Muscle of arm (tissue), 14 donors: ENCODE measurements around the gene GSTO1. TPM values are rescaled to one million over a fixed set of nuclear protein-coding genes. Genes with fewer than 3 reads are reported as not detected.
"Not testable (repeated sequence)": the region's sequence is repeated elsewhere in the genome, so short reads cannot be mapped to it uniquely, and the experiment has no call there.

Source experiments
- DNase-seq: peaks from one replicate; pipeline ENCODE4 v3.0.0-alpha.2; 2013
- long read RNA-seq, 11 donors: transcript quantifications; one replicate each; lab custom pipeline, GENCODE V29; 2026
- polyA plus RNA-seq, 12 donors: library from polyadenylated mRNA; unstranded; fragments of 120-200 nt; gene quantifications; one replicate each; pipeline ENCODE4 v1.2.1, GENCODE V29; 2013; ENCODE audit not compliant: insufficient read length in 12 of 12

GSTO1 gene
- polyA plus RNA-seq: 10 to 100 TPM in 11 of 12 donors, not detected in 1; 33.0 to 62.2 (median 39.8) TPM
- long read RNA-seq, donor 1, transcript GSTO1-202 (6 exons, 972 nt): major isoform, 99 of 160 reads
- long read RNA-seq, donor 1, transcript GSTO1-204 (5 exons, 829 nt): minor isoform, 20 of 160 reads
- long read RNA-seq, donor 1, partial matches to known transcripts: 28 of 160 reads
- long read RNA-seq, donor 1, other reads (novel, unspliced or antisense): 11 of 160 reads
- long read RNA-seq, donor 2, transcript GSTO1-202 (6 exons, 972 nt): major isoform, 30 of 35 reads
- long read RNA-seq, donor 2, partial matches to known transcripts: 0 of 35 reads
- long read RNA-seq, donor 2, other reads (novel, unspliced or antisense): 0 of 35 reads
- long read RNA-seq, donor 3, transcript GSTO1-202 (6 exons, 972 nt): major isoform, 12 of 16 reads
- long read RNA-seq, donor 3, partial matches to known transcripts: 0 of 16 reads
- long read RNA-seq, donor 3, other reads (novel, unspliced or antisense): 0 of 16 reads
- long read RNA-seq, donor 4, transcript GSTO1-202 (6 exons, 972 nt): major isoform, 6 of 8 reads
- long read RNA-seq, donor 4, partial matches to known transcripts: 0 of 8 reads
- long read RNA-seq, donor 4, other reads (novel, unspliced or antisense): 0 of 8 reads
- long read RNA-seq, donor 5: 0 reads
- long read RNA-seq, donor 6, transcript GSTO1-204 (5 exons, 829 nt): minor isoform, 9 of 27 reads
- long read RNA-seq, donor 6, transcript GSTO1-202 (6 exons, 972 nt): major isoform, 16 of 27 reads
- long read RNA-seq, donor 6, partial matches to known transcripts: 0 of 27 reads
- long read RNA-seq, donor 6, other reads (novel, unspliced or antisense): 0 of 27 reads
- long read RNA-seq, donor 7, transcript GSTO1-202 (6 exons, 972 nt): major isoform, 13 of 15 reads
- long read RNA-seq, donor 7, partial matches to known transcripts: 0 of 15 reads
- long read RNA-seq, donor 7, other reads (novel, unspliced or antisense): 0 of 15 reads
- long read RNA-seq, donor 8, transcript GSTO1-202 (6 exons, 972 nt): major isoform, 27 of 29 reads
- long read RNA-seq, donor 8, partial matches to known transcripts: 0 of 29 reads
- long read RNA-seq, donor 8, other reads (novel, unspliced or antisense): 0 of 29 reads
- long read RNA-seq, donor 9, transcript GSTO1-204 (5 exons, 829 nt): minor isoform, 5 of 25 reads
- long read RNA-seq, donor 9, transcript GSTO1-202 (6 exons, 972 nt): major isoform, 20 of 25 reads
- long read RNA-seq, donor 9, partial matches to known transcripts: 0 of 25 reads
- long read RNA-seq, donor 9, other reads (novel, unspliced or antisense): 0 of 25 reads
- long read RNA-seq, donor 10, transcript GSTO1-202 (6 exons, 972 nt): major isoform, 17 of 21 reads
- long read RNA-seq, donor 10, partial matches to known transcripts: 0 of 21 reads
- long read RNA-seq, donor 10, other reads (novel, unspliced or antisense): 0 of 21 reads
- long read RNA-seq, donor 11, transcript GSTO1-202 (6 exons, 972 nt): major isoform, 27 of 31 reads
- long read RNA-seq, donor 11, partial matches to known transcripts: 0 of 31 reads
- long read RNA-seq, donor 11, other reads (novel, unspliced or antisense): 0 of 31 reads

DNA sequence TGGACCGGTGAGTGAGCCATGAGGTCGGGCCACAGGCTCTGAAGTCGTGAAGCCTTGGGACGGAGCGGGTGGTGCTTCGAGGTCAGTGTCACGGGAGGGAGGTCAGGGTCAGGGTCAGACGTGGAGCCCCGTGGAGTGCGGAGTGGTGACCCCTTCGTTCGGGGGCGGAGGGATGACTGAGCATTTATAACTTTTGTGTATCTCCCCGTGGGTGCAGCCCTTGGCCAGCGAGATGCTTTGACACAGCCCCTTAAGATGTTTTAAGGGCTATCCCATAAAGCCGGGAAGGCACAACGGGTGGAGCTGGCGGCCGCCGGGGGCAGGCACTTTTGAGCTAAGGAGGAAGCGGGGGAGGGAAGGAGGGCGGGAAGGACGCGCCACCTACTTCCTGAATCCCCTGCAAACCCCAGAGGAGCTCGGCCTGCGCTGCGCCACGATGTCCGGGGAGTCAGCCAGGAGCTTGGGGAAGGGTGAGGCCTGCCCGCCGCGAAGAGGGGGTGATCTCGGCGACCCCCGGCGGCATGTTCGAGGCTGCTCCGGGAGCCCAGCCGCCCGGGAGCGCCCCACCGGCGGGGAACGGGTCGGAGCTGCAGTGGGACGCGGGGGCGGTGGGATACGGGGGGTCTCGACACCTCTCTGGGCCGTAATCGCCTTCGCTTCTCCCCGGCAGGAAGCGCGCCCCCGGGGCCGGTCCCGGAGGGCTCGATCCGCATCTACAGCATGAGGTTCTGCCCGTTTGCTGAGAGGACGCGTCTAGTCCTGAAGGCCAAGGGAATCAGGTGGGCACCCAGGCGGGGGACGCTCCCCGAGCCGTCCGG lies at the start of gene GSTO1:
Gene GSTO1, plus strand, starts transcription at position 400 of the 818 bp plus-strand sequence. Its CDS starts 37 bp downstream, at position 437.
- DNase-seq: peak; percentile 66

DNA sequence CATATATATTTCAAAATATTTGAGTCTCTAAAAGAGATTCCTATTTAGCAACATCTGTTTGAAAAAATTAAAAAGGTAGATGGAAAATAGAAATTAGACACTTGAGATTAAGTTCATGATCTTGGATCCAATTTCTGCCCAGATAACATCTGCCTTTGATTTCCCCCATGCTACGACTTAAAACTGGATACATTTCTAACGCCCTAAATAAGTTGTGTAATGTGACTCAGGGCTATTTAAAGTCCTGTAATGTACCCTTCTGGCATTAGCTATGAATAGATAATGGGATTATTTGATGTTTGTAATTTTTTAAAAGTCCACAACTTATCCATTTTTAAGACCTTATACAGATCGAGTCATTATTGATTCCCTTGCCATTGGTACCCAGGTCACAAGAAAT lies 46.0 kb upstream of the GSTO1 start:
- DNase-seq: no peak

DNA sequence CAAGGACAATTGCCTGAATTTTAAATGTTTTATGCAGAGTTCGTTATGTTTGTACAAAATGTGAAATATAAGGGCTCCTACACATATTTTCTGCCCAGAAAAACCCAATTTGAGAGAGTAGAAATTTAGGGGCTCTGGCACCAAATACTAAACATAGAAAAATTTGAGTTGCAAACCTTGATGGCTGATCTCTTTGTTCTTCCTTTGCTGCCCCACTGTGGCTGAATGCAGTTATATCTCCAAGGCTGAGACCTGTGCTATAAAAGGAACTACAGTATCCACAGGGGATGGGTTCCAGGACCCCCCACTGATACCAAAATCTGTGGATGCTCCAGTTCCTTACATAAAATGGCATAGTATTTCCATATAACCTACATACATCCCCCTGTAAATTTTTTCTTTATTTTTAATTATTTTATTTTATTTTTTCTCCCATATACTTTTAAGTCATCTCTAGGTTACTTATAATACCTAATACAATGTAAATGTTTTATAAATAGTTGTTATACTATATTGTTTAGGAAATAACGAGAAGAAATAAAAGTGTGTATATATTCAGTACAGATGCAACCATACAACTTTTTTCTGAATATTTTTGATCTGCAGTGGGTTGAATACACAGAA lies 45.0 kb upstream of the GSTO1 start:
- DNase-seq: peak; percentile 20

DNA sequence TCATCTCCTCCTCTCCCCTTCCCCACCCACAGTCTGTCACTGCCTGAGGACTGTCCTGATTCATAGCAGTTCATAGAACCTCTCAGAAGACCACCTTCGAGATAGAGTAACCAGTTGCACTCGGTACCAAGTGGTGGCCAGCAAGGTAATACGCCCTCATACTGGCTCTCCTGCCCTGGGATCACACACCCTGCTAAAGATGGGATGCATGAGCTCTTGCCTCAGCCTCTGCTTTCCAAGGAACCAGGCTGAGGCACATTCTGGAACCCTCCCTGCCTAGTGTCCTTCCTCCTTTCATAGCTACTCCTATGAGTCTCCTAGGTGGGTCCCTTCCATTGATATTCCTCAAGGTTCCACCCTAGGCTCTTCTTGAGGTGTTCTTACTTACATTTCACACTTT lies 38.1 kb upstream of the GSTO1 start:
- no peak for DNase-seq

DNA sequence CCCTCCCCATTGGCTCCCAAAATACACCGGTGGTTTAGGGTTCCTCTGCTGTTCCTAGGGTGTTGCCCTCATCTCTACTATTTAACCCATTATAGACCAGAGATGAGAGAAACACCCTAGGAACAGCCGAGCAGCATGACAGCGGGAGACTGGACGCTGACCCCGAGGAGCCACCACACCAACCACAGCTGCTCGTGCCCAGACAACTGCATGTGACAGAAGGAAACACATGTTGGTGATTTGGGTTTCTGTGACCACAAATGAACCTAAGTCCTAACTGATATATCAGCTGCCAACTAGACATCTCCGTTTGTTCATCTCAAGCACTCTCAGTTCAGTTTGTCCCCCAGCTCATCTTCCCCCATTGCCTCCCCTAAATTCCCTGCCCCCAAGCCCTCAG lies 35.9 kb upstream of the GSTO1 start:
- no peak for DNase-seq

DNA sequence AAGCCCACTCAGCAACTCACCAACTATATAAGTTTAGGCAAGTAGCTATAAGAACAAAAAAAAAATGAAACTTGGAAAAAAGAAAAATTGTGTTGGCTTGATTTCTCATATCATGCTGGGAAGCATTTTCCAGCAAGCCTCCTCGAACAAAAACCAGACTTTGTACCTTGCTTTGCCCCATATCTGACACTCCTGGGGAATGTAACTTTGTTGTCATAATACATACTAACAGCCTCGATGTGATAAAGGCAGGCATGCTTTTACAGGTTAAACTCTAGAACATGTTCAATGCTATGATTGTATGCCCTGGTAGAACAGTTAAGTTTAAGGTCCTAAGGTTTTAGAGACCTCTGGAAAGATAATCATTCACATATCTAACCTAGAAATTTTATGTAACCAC lies 34.2 kb upstream of the GSTO1 start:
- no peak for DNase-seq

DNA sequence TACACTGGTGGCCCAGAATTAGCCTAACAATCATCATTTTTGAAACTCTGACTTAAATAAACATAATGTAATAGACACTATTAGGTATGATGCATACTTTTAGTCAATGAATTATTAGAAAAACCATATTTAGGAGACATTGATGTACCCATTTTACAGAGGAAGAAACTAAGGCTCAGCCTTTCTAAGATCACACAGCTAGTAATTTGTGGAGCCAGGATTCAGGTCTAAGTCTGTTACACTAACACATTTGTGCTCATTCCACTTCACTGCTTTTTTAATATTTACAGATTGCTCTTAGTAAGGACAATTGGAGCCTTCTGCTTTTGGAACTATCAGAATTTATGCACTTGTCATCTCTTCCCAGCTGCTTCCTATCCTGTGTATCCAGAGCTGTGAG lies 31.4 kb upstream of the GSTO1 start:
- DNase-seq: no peak

DNA sequence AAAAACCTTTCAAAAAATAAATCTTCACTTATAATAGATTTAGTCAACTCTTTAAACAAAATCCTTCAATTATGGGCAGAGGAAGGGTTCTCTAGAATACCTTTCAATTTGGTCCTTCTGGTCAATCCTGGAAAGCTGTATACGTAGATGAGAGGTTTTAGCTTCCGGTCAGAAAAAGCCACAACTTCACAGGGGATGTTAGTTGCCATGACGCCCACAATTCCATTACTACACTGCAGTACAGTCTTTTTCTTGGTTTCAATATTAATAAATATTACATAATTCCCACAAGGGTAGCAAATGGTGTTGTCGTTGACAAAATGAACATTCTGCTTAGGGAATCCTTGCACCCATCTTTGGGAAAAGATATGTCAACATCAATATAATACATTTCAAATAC lies 24.2 kb upstream of the GSTO1 start:
- DNase-seq: no peak

DNA sequence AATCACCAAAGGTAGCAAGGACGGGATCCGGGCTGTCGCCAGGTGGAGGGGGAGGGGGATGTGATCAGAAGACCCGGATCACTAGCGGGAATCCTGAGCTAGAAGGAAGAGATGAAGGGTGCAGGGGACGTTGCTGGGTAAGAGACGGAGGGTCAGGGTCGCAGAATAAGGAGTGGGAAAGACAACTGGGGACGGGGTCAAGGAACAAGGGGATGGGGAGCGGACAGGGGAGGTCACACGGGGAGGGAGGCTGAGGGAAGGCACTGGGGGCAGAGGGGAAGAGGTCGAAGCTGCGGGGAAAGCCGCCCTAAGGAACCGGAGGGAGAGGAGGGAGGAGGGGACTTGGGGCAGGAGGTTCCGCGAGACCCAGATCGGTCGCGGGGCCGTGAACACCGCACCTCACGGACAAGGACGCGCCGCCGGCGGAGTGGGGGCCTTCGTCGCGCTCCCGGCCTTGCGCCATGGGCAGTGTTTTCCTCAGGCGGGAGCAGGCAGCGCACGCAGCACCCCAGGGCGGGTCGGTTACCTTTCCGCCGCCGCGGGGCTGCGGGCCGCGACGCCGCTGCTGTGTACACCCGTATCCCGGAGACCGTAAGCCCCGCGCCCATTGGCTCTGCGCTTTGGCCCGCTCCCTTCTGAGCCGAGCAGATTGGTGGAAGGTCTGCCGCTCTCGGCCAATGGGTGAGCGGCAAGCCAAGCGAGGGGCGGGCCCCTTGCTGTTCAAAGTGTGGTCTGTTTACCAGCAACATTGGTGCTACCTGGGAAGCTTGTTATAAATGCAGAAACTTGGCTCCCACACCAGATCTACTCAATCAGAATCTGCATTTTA lies 22.7 kb upstream of the GSTO1 start, which contains the start of gene CFAP43:
Gene CFAP43, minus strand, starts transcription at position 581 of the 829 bp plus-strand sequence. Its CDS starts 118 bp downstream, at position 463.
- DNase-seq: peak; percentile 98

DNA sequence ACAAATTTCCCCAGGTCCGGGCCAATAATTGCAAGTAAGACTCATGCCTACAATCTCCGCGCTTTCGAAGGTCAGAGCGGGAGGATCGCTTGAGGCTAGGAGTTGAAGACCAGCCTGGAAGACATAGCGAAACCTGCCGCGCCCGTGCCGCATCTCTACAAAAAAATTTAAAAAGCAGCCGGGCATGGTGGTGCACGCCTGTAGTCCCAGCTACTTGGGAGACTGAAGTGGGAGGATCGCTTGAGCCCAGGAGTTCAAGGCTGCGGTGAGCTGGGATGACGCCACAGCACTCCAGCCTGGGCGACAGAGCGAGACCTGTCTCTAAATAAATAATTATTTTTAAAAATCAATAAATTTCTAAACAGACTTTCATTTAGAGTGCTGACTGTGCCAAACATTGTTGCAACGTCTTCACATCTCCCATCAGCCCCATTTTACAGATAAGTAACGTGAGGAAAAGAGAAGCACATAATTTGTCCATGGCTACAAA lies 22.0 kb upstream of the GSTO1 start:
- DNase-seq: no peak

DNA sequence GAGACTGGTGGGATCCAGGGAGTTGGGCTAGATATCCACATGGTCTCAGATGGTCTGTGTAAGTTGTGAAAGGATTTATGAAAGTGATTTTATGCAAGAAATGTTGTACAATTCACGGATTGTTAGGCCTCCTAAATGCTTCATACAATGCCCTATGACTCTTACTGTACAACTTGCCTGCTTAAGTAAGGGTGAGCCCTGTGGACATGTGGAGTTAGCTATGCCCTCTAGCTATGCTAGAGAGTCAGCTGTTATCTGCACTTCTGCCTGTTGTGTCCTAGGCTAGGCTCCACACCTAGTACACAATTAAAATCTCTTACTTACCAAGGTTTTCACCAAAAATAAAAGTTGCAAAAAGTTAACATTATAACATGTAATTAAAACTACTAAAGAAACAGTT lies 20.9 kb upstream of the GSTO1 start:
- DNase-seq: no peak

DNA sequence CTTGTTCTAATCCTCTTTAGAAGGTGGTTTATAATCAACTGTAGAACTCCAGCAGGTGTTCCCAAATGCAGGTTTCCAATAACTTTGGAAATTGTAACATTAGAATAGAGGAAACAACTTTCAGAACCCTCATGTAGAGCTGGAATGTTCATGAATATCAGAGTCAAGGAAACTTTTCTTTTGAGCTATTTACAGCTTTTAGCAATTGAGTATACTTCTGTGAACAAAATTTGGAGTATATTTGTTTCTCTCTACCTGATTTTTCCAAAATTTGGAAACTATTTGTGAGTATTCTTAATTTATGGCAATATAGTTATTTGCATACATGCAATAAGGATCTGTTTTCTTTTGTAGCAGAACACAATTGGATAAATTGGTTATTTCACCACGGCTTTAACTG lies 19.8 kb upstream of the GSTO1 start:
- DNase-seq: no peak

DNA sequence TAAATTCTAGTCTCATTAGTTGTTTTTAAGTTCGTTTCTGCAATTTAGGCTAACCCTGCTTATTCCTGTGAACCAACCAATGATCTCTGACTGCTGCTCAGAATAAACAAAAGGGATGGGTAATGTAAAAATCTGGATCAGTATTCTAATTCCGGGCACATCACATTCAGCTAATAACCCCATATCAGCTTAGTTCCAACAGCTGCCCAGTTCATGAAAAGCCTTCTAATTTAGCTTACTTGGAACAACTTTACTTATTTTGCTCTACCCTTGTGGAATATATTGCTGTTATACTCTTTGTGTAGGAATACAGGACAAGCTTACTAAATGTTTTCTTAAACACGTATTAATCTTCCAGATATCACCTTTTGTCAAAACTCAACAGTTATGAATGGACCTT lies 18.9 kb upstream of the GSTO1 start:
- no peak for DNase-seq

DNA sequence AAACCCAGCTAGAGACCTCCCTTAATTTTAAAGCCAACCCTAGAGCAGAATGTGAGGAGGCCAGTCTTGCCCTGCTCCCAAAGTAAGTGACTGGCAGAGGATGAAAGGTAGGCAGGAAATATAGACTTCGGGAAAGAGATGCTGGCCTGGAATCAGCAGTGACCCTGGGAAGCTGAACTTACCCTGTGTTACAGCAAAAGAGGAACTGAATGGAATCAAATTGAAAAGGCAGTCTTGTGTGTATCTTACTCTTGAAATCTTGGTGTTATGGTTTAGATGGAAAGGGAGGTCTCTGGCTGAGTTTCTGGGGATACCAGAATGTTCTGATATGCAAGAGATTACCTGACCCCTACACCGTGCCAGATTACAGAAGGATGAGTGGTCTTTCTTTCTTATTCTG lies 14.6 kb upstream of the GSTO1 start:
- DNase-seq: no peak

DNA sequence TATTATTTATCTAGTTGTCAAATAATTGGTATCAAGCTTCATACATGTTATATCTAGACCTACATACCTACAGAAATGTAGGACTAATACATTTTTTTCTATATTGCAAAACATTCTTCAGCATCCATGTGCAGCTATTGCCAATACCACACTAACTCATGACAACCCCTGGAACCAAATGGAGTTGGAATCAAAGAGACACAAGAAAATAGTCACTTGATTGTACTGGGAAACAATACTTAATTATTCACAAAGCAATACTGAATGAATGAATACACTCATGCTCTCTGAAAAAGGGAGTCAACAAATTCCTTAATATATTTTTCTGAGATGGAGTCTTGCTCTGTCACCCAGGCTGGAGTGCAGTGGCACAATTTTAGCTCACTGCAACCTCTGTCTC lies 12.1 kb upstream of the GSTO1 start:
- no peak for DNase-seq

DNA sequence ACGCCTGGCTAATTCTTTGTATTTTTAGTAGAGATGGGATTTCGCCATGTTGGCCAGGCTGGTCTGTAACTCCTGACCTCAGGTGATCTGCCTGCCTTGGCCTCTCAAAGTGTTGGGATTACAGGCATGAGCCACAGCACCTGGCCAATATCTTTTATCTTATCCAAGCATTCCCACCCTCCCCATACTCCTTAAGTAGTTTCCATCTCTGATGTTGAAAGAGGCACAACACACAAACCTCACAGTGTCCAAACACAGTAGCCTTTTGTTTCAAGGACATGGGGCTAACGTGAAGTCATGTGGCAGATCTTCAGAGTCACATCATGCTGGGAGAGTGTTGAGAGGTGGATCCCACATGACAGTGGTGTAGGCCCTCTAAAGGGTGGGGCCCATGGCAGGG lies 11.7 kb upstream of the GSTO1 start:
- not testable (repeated sequence) for DNase-seq

DNA sequence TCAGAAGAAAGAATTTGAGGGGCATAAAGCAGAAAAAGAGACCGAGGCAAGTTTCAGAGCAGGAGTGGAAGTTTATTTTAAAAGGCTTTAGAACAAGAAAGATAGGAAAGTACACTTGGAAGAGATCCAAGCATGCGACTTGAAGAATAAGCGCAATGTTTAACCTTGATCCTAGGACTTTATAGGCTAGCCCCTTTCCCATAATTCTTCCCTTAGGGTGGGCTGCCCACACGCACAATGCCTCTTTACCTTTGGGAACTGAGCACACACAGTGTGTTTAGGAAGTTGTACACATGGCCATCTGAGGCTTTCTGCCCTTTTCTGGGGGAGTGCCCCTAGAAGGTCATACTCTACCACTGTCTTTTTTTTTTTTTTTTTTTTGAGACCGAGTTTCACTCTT lies 11.2 kb upstream of the GSTO1 start:
- no peak for DNase-seq

DNA sequence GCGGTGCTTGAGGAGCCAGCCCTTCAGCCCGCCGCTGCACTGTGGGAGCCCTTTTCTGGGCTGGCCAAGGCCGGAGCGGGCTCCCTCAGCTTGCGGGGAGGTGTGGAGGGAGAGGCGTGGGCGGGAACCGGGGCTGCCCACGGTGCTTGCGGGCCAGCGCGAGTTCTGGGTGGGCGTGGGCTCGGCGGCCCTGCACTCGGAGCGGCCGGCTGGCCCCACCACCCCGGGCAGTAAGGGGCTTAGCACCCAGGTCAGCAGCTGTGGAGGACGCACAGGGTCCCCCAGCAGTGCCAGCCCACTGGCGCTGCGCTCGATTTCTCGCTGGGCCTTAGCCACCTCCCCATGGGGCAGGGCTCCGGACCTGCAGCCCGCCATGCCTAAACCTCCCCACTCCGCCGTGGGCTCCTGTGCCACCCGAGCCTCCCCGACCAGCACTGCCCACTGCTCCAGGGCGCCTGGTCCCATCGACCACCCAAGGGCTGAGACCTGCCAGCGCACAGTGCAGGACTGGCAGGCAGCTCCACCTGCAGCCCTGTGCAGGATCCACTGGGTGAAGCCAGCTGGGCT lies 9.5 kb upstream of the GSTO1 start:
- DNase-seq: no peak
